Stimulated activated CD8-positive, alpha-beta memory T cell treated with anti-CD3 and anti-CD28 coated beads, Interleukin-12 subunit alpha, Interleukin-12 subunit beta, amount 100 ng/mL, for 24 hours (primary cell): Measurements from ENCODE around the gene SPAG16.
"Not testable (repeated sequence)": the region's sequence is repeated elsewhere in the genome, so short reads cannot be mapped to it uniquely, and the experiment has no call there.

Experiments
- DNase-seq: peaks from one replicate; pipeline ENCODE4 v3.0.0-alpha.2; 2020; ENCODE audit errors: extremely low read depth

SPAG16 gene

DNA sequence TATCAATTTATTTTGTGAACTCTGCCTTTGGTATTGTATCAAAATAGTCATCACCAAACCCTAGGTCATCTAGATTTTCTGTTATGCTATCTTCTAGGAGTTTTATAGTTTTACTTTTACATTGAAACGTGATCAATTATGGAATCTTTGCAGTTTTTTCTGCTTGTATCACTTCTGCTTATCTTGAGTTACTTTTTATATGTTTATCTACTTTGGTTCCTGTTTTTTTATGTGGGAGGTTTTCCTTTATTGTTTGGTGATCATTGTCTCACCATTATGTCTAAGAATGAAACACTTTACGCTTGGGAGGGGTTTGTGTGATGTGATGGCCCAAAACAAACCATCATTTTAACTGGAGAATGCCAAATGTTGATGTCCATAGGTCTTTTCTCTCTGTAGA lies 261.2 kb downstream of the SPAG16 start:
- no peak for DNase-seq

DNA sequence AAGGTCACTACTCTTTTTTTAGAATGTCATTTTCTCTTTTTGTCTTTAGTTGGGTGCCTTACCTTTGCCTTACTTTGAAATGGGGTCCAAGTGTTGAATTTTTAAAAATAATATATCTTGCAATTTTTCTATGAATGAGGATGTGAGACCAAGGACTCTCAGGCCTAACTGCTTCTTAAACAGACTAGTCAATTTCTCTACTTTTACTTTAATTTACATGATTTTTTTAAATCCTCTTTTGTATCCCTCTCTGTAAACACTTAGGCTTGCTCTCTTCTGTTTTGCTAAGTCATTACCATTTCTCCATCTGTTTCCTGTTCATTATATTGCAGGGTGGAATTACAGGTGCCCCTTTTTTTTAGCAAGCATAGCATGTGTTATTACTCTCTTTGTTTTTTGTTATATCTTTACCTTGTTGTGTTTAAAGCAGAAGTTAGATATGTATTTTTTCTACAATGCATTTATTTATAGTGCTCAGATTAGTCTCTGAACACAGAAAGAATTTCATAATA lies 261.8 kb downstream of the SPAG16 start:
- no peak for DNase-seq

DNA sequence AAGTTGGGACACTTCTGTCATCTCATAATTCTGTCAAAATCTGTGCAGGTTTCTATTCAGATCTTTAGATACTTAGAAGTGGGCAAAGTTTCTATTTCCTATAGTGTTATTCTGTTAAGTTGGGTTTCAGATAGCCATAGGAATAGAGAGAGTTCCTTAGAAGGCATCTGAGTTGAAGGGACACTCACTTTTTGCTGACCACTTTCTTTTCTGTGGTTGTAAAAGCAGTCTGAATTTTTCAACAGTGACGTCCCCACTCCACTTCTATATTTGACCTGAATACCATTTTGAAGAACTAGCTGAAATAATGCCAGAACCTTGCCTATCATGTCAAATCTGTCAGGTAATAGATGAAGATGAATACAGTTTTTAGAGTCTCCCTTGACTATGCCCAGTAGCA lies 267.3 kb downstream of the SPAG16 start:
- no peak for DNase-seq

DNA sequence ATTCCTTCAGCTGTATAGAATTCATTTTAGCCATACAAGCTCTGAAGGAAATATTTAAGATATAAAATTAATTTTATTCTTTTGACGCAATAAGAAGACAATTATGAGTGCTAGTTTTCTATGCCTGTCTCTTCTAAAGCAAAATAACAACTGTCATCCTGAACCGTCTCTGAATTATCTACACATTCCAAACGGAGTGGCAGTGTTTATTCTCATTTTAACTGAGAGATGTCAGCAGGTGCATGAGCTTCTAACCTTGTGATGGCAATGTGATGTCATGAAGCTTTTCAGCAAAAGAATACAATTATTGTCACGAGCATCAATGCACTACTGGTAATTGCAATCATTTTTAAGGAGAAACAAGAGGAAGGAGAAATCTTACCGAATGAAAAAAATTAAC lies 274.8 kb downstream of the SPAG16 start:
- no peak for DNase-seq

GRCh38 chr2:213561759-213562158 lies 277.5 kb downstream of the SPAG16 start:
- no peak for DNase-seq

DNA sequence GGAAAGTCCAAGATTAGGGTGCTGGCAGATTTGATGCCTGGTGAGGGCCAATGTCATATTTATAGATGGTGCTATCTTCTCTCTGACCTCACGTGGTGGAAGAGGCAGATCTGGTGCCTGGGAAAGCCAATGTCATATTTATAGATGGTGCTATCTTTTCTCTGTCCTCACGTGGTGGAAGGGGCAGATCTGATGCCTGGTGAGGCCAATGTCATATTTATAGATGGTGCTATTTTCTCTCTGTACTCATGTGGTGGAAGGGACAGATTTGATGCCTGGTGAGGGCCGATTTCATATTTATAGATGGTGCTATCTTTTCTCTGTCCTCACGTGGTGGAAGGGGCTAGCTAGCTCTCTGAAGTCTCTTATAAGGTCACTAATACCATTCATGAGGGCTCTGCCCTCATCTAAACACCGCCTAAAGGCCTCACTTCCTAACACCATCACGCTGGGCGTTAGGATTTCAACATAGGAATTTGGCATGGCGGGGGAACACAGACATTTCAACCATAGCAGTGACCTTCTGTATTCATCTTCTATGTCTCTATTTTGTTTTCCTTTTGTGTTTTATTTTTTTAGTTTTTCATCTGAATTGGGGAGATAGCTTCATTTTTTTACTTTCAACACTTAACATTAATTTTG lies 278.4 kb downstream of the SPAG16 start:
- no peak for DNase-seq

DNA sequence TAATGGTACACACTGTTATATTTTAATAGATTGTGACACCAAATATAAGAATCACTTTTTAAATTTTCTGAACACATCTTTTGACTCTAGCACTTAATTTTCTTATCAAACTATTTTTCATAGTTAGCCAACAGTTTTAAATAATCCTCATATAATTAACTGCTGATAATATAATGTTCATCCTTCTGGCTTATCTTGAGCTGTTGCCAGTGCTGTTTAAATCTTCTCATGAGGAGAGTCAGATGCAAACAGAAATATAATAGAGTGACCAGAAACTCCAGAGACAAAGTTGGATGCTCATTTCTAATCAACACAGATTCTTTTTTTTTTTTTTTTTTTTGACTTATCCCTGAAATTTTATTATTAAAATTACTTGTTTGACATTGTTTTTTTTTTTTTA lies 282.6 kb downstream of the SPAG16 start:
- DNase-seq = no peak

DNA sequence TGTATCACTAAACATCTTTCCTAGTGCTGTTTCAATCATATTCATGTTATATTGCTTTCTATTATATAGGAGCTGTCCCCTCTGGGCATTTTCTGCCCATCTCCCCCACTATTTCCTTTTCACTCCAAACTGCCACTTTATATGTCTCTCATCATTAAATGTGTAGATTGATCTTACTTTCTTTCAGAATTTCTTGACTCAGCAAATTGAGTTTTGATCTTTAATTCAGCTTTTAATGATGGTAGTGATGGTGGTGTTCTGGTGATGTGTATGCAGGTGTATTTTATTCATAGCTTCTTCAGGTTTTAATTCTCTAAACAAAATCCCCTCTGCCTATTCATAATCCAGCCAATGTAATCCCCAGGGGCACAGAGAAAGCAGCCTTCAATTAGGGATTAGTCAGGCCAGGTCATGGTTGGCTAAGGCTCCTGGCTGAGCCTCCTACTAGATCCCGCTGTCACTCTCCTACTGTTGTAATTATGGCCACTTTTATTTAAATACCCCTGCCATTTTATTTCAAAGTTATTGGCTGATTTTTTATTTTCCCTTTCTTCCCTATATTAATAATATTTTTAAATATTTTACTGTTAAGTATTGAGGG lies 325.4 kb downstream of the SPAG16 start:
- no peak for DNase-seq

DNA sequence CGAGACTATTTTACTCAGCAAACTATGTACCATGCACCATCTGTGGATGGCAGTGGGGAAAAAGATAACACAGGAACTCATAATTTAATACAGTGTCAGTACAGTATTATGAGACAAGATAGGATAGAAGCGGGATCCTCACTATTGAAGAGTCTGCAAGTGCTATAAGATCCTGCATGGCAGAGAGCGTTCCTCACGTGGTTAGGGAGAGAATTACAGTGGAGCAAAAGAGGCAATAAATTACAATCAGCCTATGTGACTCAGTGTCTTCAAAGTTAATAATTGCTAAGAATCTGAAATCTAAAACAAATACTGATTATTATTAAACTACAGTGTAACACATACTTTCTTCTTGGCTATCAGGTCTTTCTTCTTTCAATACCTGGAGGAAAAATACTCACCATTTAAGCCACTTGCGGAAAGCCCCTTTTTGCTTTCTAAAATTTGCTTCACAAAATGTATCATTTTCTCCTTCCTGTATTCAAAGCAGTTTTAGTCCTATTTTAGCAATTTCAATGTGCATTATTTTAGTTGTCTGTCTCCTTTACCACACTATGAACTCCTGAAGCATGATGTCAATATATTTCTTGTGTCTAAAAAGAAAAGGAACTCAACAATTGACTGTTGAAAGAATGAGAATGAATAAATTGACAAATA lies 342.9 kb downstream of the SPAG16 start:
- DNase-seq = no peak

- no peak for DNase-seq
Measured at GRCh38 chr2:213627835-213628460, 343.7 kb downstream of the SPAG16 start.

DNA sequence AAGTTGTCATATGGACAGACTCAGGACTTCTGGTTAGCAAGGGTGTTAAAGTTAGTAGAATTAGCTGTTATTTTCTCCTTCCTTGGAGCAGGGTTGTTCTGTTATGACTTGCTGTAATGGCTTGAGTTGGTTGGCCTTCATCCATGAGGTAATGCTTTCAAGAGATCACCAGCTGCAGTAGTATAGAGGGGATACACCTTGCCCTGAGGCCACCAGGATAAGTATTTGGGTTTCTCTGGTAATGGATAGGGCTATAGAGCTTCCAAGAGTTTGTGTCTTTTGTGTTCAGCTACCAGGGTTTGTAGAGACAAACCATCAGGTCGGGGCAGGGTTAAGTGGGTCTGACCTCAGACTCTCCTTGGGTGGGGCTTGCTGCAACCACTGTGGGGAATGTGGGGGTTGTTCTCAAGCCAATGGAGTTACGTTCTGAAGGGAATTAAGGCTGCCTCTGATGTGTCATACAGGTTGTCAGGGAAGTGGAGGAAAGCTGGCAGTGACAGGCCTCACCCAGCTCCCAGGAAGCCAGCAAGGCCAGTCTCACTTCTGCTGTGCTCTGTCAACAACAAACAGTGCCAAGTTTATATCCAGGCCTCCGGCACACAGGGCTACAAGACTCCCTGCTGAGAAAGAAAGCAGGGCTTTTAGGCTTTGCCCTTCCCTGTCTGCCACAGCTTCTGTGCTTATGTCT lies 356.6 kb downstream of the SPAG16 start:
- DNase-seq = no peak

GRCh38 chr2:213644926-213645325 lies 360.7 kb downstream of the SPAG16 start:
- DNase-seq = no peak

DNA sequence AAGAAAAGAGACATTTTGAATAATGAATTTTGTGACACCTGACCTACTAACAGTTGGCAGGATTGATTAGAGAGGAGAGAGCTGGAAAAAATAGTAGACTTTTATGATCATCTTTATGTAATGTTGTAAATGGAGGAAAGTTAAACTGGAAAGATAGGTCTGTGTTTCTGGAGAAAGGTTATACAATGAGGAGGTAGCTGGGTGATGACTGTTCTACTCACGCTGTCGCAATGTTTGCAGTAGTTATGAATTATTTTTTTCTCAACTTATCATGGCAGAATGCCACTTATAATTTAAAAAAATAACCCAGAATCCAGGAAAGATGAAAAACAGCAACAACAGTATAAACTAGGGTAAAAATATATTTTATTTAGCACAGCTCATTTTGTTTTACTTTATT lies 364.9 kb downstream of the SPAG16 start:
- DNase-seq = no peak

GRCh38 chr2:213664817-213665216 lies 380.6 kb downstream of the SPAG16 start:
- no peak for DNase-seq

GRCh38 chr2:213669657-213670056 lies 385.4 kb downstream of the SPAG16 start:
- no peak for DNase-seq

- no peak for DNase-seq
Measured at GRCh38 chr2:213678437-213679218, 394.4 kb downstream of the SPAG16 start.

DNA sequence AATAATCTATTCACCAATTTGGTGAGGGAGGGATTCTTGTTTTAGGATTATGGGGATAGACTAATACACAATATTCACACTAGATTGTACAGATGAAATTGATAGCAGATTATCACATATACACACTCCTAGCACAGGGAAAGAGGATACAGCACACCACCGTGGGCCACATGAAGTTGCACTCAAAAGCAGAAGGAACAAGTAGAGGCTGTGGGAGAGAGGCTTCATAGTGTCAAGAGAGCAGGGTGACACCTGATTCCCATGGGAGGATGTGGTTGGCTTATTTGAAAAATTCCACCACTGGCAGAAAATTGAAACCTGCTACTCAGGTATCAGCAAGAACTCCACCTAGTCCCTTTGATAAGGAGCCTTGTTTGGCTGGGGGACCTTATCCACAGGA lies 395.6 kb downstream of the SPAG16 start:
- no peak for DNase-seq

DNA sequence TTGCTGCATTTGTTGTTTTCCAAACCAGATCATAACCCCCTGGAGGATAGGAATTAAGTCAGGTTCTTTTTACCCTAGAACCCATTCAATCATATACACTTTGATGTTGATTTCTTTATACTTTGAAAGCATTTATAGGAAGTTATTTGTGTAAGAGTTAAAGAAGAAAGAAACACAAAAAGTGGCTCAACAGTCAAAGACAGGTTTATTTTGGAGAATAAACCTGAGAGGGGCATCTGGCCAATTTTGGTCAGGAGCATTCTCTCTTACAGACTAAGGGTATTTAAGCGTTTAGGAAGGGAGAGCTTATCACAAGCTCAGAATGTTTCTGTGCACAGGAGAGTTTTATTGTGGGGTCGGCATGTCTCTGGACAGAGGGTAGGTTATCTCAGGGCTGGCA lies 398.0 kb downstream of the SPAG16 start:
- DNase-seq = no peak

DNA sequence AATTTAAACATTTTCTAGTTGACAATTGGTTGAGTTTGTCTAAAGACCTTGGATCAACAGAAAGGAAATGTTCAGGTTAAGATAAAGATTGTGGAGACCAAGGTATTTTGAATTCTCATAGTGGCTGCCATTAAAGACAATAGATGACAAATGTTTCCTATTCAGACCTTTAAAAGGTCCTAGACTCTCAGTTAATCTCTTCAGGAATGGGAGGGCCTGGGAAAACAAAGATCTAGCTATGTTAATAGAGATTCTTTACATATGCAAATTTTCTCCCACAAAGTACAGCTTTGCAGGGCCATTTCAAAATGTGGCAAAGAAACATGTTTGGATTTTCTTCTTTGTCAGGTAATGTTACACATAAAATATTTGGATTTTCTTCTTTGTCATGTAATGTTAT lies 403.9 kb downstream of the SPAG16 start:
- no peak for DNase-seq

GRCh38 chr2:213688825-213689224 lies 404.6 kb downstream of the SPAG16 start:
- not testable (repeated sequence) for DNase-seq

- DNase-seq = no peak
Measured at GRCh38 chr2:213689585-213689984, 405.3 kb downstream of the SPAG16 start.
